Stimulated activated CD4-positive, alpha-beta T cell treated with anti-CD3 and anti-CD28 coated beads, Interleukin-1b, Interleukin-23, amount 100 ng/mL, for 4 hours (primary cell): ENCODE measurements around the gene LIMS2.

Experiments
- DNase-seq, 2 donors: peaks; one replicate each; pipeline ENCODE4 v3.0.0-alpha.2; 2020; ENCODE audit warnings: low read depth in 2 of 2

The LIMS2 gene

GRCh38 chr2:127634066-127634617, 41.2 kb downstream of the LIMS2 start:
- no peak for DNase-seq

- no peak for DNase-seq
Observed at GRCh38 chr2:127633556-127634065, 41.7 kb downstream of the LIMS2 start.

GRCh38 chr2:127632592-127633489, 42.5 kb downstream of the LIMS2 start:
- no peak for DNase-seq

GRCh38 chr2:127631997-127632581, 43.2 kb downstream of the LIMS2 start:
- DNase-seq, result no peak

- no peak for DNase-seq
Observed at GRCh38 chr2:127631541-127631996, 43.8 kb downstream of the LIMS2 start.

GRCh38 chr2:127630864-127631540, 44.3 kb downstream of the LIMS2 start:
- no peak for DNase-seq

- DNase-seq, result no peak
Observed at GRCh38 chr2:127630096-127630863, 45.0 kb downstream of the LIMS2 start.

GRCh38 chr2:127629637-127630036, 45.7 kb downstream of the LIMS2 start:
- DNase-seq, result no peak

GRCh38 chr2:127628767-127629614, 46.3 kb downstream of the LIMS2 start:
- DNase-seq, result no peak

GRCh38 chr2:127627740-127628571, 47.4 kb downstream of the LIMS2 start:
- DNase-seq, result no peak

GRCh38 chr2:127626917-127627739, 48.2 kb downstream of the LIMS2 start:
- DNase-seq, result no peak

- no peak for DNase-seq
Observed at GRCh38 chr2:127626175-127626574, 49.2 kb downstream of the LIMS2 start.

- no peak for DNase-seq
Observed at GRCh38 chr2:127625572-127625951, 49.8 kb downstream of the LIMS2 start.

GRCh38 chr2:127624756-127625571, 50.4 kb downstream of the LIMS2 start:
- no peak for DNase-seq

GRCh38 chr2:127624320-127624755, 51.0 kb downstream of the LIMS2 start:
- no peak for DNase-seq

GRCh38 chr2:127623388-127624319, 51.7 kb downstream of the LIMS2 start:
- no peak for DNase-seq
